ENCODE data around the gene SPIN4.
"Not testable (repeated sequence)": the region's sequence is repeated elsewhere in the genome, so short reads cannot be mapped to it uniquely, and the experiment has no call there.

SPIN4 gene

DNA sequence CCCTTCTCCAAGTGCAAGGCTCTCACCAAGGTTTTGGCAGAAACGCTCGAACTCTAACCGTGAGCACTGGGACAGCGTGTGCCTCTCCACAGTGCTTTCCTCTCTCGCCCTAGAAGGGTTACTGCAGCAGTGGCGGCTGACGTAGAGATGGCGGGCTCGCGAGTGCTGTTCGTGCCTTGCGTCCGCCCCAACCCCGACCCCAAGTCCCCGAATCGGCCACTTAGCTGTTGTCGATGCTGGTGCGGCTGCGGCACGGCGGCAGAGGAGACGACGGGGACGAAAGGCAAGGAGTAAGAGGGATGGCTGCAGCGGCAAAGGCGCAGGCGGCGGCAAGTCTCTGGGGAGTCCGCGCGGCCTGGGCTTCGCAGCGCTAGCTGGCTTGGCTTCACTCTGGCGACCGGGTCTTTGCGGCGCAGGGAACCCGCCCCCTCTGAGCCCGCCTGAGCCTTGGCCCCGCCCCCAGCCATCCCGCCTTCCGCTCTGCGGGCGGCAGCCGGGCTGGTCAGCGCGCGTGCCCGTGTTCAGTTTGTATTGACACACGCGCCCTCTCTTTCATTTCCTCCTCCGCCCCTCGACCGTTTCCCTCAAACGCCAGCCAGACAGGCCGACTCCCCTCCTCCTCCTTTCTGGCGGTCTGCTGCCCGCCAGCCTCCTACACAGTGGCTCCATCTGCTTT is at the start of gene SPIN4:
Gene SPIN4 (minus strand): TSS at position 392 of the 676 bp plus-strand sequence. CDS start 513 bp downstream, outside the sequence.
- H3K4me3 ChIP-seq (ENCODE audit: low read length), result peak within 1 kb of the TSS; percentile 87
- H3K4me1 ChIP-seq (ENCODE audit: control insufficient read depth, low read depth, low read length), result peaks cover 7% of the 10 kb centered on the region
- peak within 1 kb of the TSS; percentile 66 for H3K9ac ChIP-seq (ENCODE audit: low read length)
- no peak within 1 kb of the TSS for H3K27ac ChIP-seq (ENCODE audit: low read length)
- H3K27me3 ChIP-seq (ENCODE audit: control insufficient read depth, insufficient read depth, low read length), result no peaks in the 10 kb centered on the region
- peaks cover 2% of the 10 kb centered on the region for H3K36me3 ChIP-seq (ENCODE audit: control insufficient read depth, low read depth, low read length)
- peaks cover 27% of the 10 kb centered on the region for H3K9me3 ChIP-seq (ENCODE audit: control insufficient read depth, low read depth, low read length)

- peaks cover 29% of the 10 kb centered on the region for H3K9me3 ChIP-seq (ENCODE audit: control insufficient read depth, low read depth, low read length)
- no peak overlapping the region for H3K9ac ChIP-seq (ENCODE audit: low read length)
- no peaks in the 10 kb centered on the region for H3K4me1 ChIP-seq (ENCODE audit: control insufficient read depth, low read depth, low read length)
- H3K27ac ChIP-seq (ENCODE audit: low read length), result no peak overlapping the region
- no peaks in the 10 kb centered on the region for H3K36me3 ChIP-seq (ENCODE audit: control insufficient read depth, low read depth, low read length)
- H3K27me3 ChIP-seq (ENCODE audit: control insufficient read depth, insufficient read depth, low read length), result no peaks in the 10 kb centered on the region
- H3K4me3 ChIP-seq (ENCODE audit: low read length), result no peak overlapping the region
Observed at GRCh38 chrX:63400340-63400739, 49.2 kb upstream of the SPIN4 start.

GRCh38 chrX:63394872-63395271 is 43.7 kb upstream of the SPIN4 start:
- Histone ChIP-seq H3K36me3 (ENCODE audit: control insufficient read depth, low read depth, low read length) (no peaks in the 10 kb centered on the region), H3K9ac (ENCODE audit: low read length) (no peak overlapping the region), H3K4me1 (ENCODE audit: control insufficient read depth, low read depth, low read length) (no peaks in the 10 kb centered on the region)

GRCh38 chrX:63393094-63393493 is 42.0 kb upstream of the SPIN4 start:
- H3K9me3 ChIP-seq (ENCODE audit: control insufficient read depth, low read depth, low read length), result peaks cover 17% of the 10 kb centered on the region
- H3K27me3 ChIP-seq (ENCODE audit: control insufficient read depth, insufficient read depth, low read length); H3K36me3 ChIP-seq (ENCODE audit: control insufficient read depth, low read depth, low read length); H3K4me1 ChIP-seq (ENCODE audit: control insufficient read depth, low read depth, low read length); H3K27ac ChIP-seq (ENCODE audit: low read length); H3K4me3 ChIP-seq (ENCODE audit: low read length); H3K9ac ChIP-seq (ENCODE audit: low read length): not testable (repeated sequence)

More at GRCh38 chrX:63394872-63395271, 43.7 kb upstream of the SPIN4 start:
- peaks cover 21% of the 10 kb centered on the region for H3K9me3 ChIP-seq (ENCODE audit: control insufficient read depth, low read depth, low read length)
- H3K27me3 ChIP-seq (ENCODE audit: control insufficient read depth, insufficient read depth, low read length), result no peaks in the 10 kb centered on the region
- no peak overlapping the region for H3K4me3 ChIP-seq (ENCODE audit: low read length)
- H3K27ac ChIP-seq (ENCODE audit: low read length), result no peak overlapping the region

- H3K4me3 ChIP-seq (ENCODE audit: low read length), result no peak overlapping the region
- no peak overlapping the region for H3K9ac ChIP-seq (ENCODE audit: low read length)
- H3K27ac ChIP-seq (ENCODE audit: low read length), result no peak overlapping the region
- H3K36me3 ChIP-seq (ENCODE audit: control insufficient read depth, low read depth, low read length), result no peaks in the 10 kb centered on the region
- peaks cover 10% of the 10 kb centered on the region for H3K4me1 ChIP-seq (ENCODE audit: control insufficient read depth, low read depth, low read length)
- H3K9me3 ChIP-seq (ENCODE audit: control insufficient read depth, low read depth, low read length), result peaks cover 18% of the 10 kb centered on the region
- H3K27me3 ChIP-seq (ENCODE audit: control insufficient read depth, insufficient read depth, low read length), result no peaks in the 10 kb centered on the region
Observed at GRCh38 chrX:63387411-63387810, 36.3 kb upstream of the SPIN4 start.

- H3K9me3 ChIP-seq (ENCODE audit: control insufficient read depth, low read depth, low read length), result peaks cover 10% of the 10 kb centered on the region
- not testable (repeated sequence) for H3K27ac ChIP-seq (ENCODE audit: low read length); H3K9ac ChIP-seq (ENCODE audit: low read length); H3K4me3 ChIP-seq (ENCODE audit: low read length); H3K27me3 ChIP-seq (ENCODE audit: control insufficient read depth, insufficient read depth, low read length); H3K36me3 ChIP-seq (ENCODE audit: control insufficient read depth, low read depth, low read length)
- peaks cover 10% of the 10 kb centered on the region for H3K4me1 ChIP-seq (ENCODE audit: control insufficient read depth, low read depth, low read length)
Observed at GRCh38 chrX:63384263-63384662, 33.1 kb upstream of the SPIN4 start.

GRCh38 chrX:63373012-63373411 is 21.9 kb upstream of the SPIN4 start:
- peaks cover 17% of the 10 kb centered on the region for H3K9me3 ChIP-seq (ENCODE audit: control insufficient read depth, low read depth, low read length)
- H3K9ac ChIP-seq (ENCODE audit: low read length); H3K27ac ChIP-seq (ENCODE audit: low read length); H3K4me3 ChIP-seq (ENCODE audit: low read length); H3K36me3 ChIP-seq (ENCODE audit: control insufficient read depth, low read depth, low read length); H3K27me3 ChIP-seq (ENCODE audit: control insufficient read depth, insufficient read depth, low read length): not testable (repeated sequence)
- H3K4me1 ChIP-seq (ENCODE audit: control insufficient read depth, low read depth, low read length), result peaks cover 12% of the 10 kb centered on the region

GRCh38 chrX:63367699-63368098 is 16.6 kb upstream of the SPIN4 start:
- not testable (repeated sequence) for H3K36me3 ChIP-seq (ENCODE audit: control insufficient read depth, low read depth, low read length); H3K27me3 ChIP-seq (ENCODE audit: control insufficient read depth, insufficient read depth, low read length); H3K4me3 ChIP-seq (ENCODE audit: low read length); H3K9ac ChIP-seq (ENCODE audit: low read length); H3K27ac ChIP-seq (ENCODE audit: low read length)
- H3K4me1 ChIP-seq (ENCODE audit: control insufficient read depth, low read depth, low read length), result peaks cover 10% of the 10 kb centered on the region
- peaks cover 28% of the 10 kb centered on the region for H3K9me3 ChIP-seq (ENCODE audit: control insufficient read depth, low read depth, low read length)

- H3K9ac ChIP-seq (ENCODE audit: low read length), result no peak overlapping the region
- H3K9me3 ChIP-seq (ENCODE audit: control insufficient read depth, low read depth, low read length), result peaks cover 31% of the 10 kb centered on the region
Observed at GRCh38 chrX:63363788-63364187, 12.7 kb upstream of the SPIN4 start.

DNA sequence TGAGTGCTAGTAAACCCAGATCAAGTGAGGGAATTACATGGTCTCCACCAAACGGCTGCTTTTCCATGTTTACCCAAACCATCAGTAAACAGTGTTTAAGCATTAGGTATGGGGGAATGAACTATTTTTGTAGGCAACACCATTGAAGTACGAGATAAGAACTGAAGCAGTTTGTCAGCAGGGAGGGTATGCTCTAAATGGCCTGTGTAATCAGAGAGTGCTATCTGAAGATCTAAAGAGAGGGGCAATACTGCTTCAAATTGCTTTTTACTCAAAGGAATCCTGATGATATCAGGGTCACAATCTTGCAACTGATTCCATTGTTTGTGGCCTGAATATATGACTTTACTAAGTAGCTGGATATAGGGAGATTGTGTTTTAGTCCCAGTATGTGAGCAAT is 10.4 kb upstream of the SPIN4 start:
- Histone ChIP-seq H3K4me3 (ENCODE audit: low read length) (no peak overlapping the region), H3K27ac (ENCODE audit: low read length) (no peak overlapping the region), H3K9me3 (ENCODE audit: control insufficient read depth, low read depth, low read length) (peaks cover 26% of the 10 kb centered on the region), H3K36me3 (ENCODE audit: control insufficient read depth, low read depth, low read length) (no peaks in the 10 kb centered on the region), H3K27me3 (ENCODE audit: control insufficient read depth, insufficient read depth, low read length) (no peaks in the 10 kb centered on the region), H3K4me1 (ENCODE audit: control insufficient read depth, low read depth, low read length) (peaks cover 23% of the 10 kb centered on the region), H3K9ac (ENCODE audit: low read length) (no peak overlapping the region)

More at GRCh38 chrX:63363788-63364187, 12.7 kb upstream of the SPIN4 start:
- peak overlapping the region; percentile 11 for H3K4me3 ChIP-seq (ENCODE audit: low read length)
- peaks cover 23% of the 10 kb centered on the region for H3K4me1 ChIP-seq (ENCODE audit: control insufficient read depth, low read depth, low read length)
- no peaks in the 10 kb centered on the region for H3K36me3 ChIP-seq (ENCODE audit: control insufficient read depth, low read depth, low read length)
- peak overlapping the region; percentile 37 for H3K27ac ChIP-seq (ENCODE audit: low read length)
- no peaks in the 10 kb centered on the region for H3K27me3 ChIP-seq (ENCODE audit: control insufficient read depth, insufficient read depth, low read length)

DNA sequence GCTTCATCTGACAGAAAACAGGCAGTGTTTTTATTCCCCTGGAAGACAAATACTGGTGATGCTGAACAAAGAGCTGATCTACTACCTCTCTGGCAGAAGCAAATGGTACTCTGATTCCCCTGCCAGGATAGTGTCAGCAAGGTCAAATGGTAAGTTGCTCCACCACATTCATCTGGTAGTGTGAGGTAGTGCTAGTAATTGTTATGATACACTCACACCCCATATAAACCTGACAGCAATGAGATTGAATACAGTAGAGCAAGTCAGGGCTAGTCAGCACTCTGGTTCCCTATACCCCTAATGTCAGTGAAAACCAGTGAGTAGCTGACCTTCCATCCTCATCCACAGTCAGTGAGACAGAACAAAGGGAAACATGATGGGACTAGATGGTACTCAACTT is 3.4 kb upstream of the SPIN4 start:
- no peak overlapping the region for H3K27ac ChIP-seq (ENCODE audit: low read length)
- H3K4me1 ChIP-seq (ENCODE audit: control insufficient read depth, low read depth, low read length), result no peaks in the 10 kb centered on the region
- H3K27me3 ChIP-seq (ENCODE audit: control insufficient read depth, insufficient read depth, low read length), result no peaks in the 10 kb centered on the region
- H3K9me3 ChIP-seq (ENCODE audit: control insufficient read depth, low read depth, low read length), result peaks cover 34% of the 10 kb centered on the region
- H3K9ac ChIP-seq (ENCODE audit: low read length), result no peak overlapping the region
- H3K36me3 ChIP-seq (ENCODE audit: control insufficient read depth, low read depth, low read length), result no peaks in the 10 kb centered on the region
- no peak overlapping the region for H3K4me3 ChIP-seq (ENCODE audit: low read length)

DNA sequence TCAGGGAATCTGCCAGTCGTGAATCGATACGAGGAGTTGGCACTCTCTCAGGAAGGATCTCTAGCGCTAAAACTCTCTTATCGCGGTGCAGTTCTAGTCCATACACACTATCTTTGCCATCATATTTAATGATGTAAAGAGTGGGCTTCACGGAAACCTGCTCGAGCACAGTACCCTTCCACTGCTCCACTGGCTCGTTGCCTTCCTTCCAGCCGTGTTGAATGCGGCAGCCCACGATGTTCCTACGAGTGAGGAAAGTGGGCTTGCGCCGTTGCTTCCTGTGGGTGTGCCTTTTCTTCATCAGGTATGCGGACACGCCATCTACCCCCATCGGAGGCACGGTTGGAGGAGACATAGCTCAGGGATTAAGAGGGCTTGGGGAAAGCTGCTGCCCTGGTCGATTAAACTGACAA is 661 bp downstream of the SPIN4 start:
- peak overlapping the region; percentile 87 for H3K4me3 ChIP-seq (ENCODE audit: low read length)
- peak overlapping the region; percentile 66 for H3K9ac ChIP-seq (ENCODE audit: low read length)
- H3K36me3 ChIP-seq (ENCODE audit: control insufficient read depth, low read depth, low read length), result peaks cover 2% of the 10 kb centered on the region
- no peak overlapping the region for H3K27ac ChIP-seq (ENCODE audit: low read length)
- no peaks in the 10 kb centered on the region for H3K27me3 ChIP-seq (ENCODE audit: control insufficient read depth, insufficient read depth, low read length)
- H3K9me3 ChIP-seq (ENCODE audit: control insufficient read depth, low read depth, low read length), result peaks cover 28% of the 10 kb centered on the region
- H3K4me1 ChIP-seq (ENCODE audit: control insufficient read depth, low read depth, low read length), result peaks cover 7% of the 10 kb centered on the region

Measured in iPS-18a (cell line).